HepG2 (cell line): ENCODE measurements around the gene WDR27. TPM values are rescaled to one million over a fixed set of nuclear protein-coding genes. Genes with fewer than 3 reads are reported as not detected.

Experiments used
- AKAP8 ChIP-seq: sonication (generic); formaldehyde crosslinking; IDR thresholded peaks from 2 replicates; pipeline ENCODE4 v1.5.1; 2020; ENCODE audit warnings: mild to moderate bottlenecking, missing genetic modification reagents
- CERS6 ChIP-seq: sonication (generic); formaldehyde crosslinking; IDR thresholded peaks from 2 replicates; pipeline ENCODE4 v1.5.0; 2020; ENCODE audit warnings: missing genetic modification reagents
- FOXJ3 ChIP-seq: sonication (generic); formaldehyde crosslinking; IDR thresholded peaks from 2 replicates; pipeline ENCODE4 v1.4.0; 2020; ENCODE audit warnings: missing genetic modification reagents, mild to moderate bottlenecking, borderline replicate concordance
- GABPB1 ChIP-seq: IDR thresholded peaks from 2 replicates; pipeline ENCODE4 v1.6.1; 2016; ENCODE audit warnings: mild to moderate bottlenecking, missing genetic modification reagents, moderate library complexity, missing compliant biosample characterization
- HDAC1 ChIP-seq: sonication (generic); formaldehyde crosslinking; IDR thresholded peaks from 2 replicates; pipeline ENCODE4 v1.5.1; 2020; ENCODE audit warnings: mild to moderate bottlenecking, missing genetic modification reagents
- HIVEP1 ChIP-seq: sonication (generic); formaldehyde crosslinking; IDR thresholded peaks from 2 replicates; pipeline ENCODE4 v1.4.0; 2020; ENCODE audit warnings: mild to moderate bottlenecking, missing genetic modification reagents
- HNF4A ChIP-seq: sonication (generic); formaldehyde crosslinking; IDR thresholded peaks from 2 replicates; pipeline ENCODE4 v1.4.0; 2020; ENCODE audit warnings: missing genetic modification reagents
- KDM3A ChIP-seq: IDR thresholded peaks from 2 replicates; pipeline ENCODE4 v1.6.1; 2018; ENCODE audit warnings: low read depth, missing compliant biosample characterization
- MEF2D ChIP-seq: sonication (generic); formaldehyde crosslinking; IDR thresholded peaks from 2 replicates; pipeline ENCODE4 v1.5.1; 2020; ENCODE audit warnings: mild to moderate bottlenecking, missing genetic modification reagents
- NPAS2 ChIP-seq: sonication (generic); formaldehyde crosslinking; IDR thresholded peaks from 2 replicates; pipeline ENCODE4 v1.8.0; 2022; ENCODE audit warnings: mild to moderate bottlenecking, missing genetic modification reagents, borderline replicate concordance
- RARA ChIP-seq: IDR thresholded peaks from 2 replicates; pipeline ENCODE4 v1.6.1; 2016; ENCODE audit warnings: missing genetic modification reagents, missing compliant biosample characterization
- SNAI1 ChIP-seq: sonication (generic); formaldehyde crosslinking; IDR thresholded peaks from 2 replicates; pipeline ENCODE4 v1.5.0; 2020; ENCODE audit warnings: mild to moderate bottlenecking, missing genetic modification reagents, borderline replicate concordance
- SOX6 ChIP-seq, 2 experiments: fragments of 450-650 bp in 1 of 2; sonication (generic) in 1 of 2; formaldehyde crosslinking in 1 of 2; IDR thresholded peaks; 2 replicates each; pipeline versions ENCODE4 v1.4.0 to v1.6.1; 2017 to 2020; ENCODE audit warnings: antibody characterized with exemption in 1 of 2, mild to moderate bottlenecking in 1 of 2, missing genetic modification reagents in 1 of 2
- ZNF121 ChIP-seq: sonication (generic); formaldehyde crosslinking; IDR thresholded peaks from 2 replicates; pipeline ENCODE4 v1.5.0; 2020; ENCODE audit warnings: mild to moderate bottlenecking, missing genetic modification reagents
- ZNF160 ChIP-seq: sonication (generic); formaldehyde crosslinking; IDR thresholded peaks from 2 replicates; pipeline ENCODE4 v1.8.0; 2022; ENCODE audit warnings: mild to moderate bottlenecking, inconsistent platforms, missing genetic modification reagents
- ZNF501 ChIP-seq: sonication (generic); formaldehyde crosslinking; IDR thresholded peaks from 2 replicates; pipeline ENCODE4 v1.5.1; 2020; ENCODE audit warnings: mild to moderate bottlenecking, moderate library complexity, missing genetic modification reagents
- ZNF605 ChIP-seq: sonication (generic); formaldehyde crosslinking; IDR thresholded peaks from 2 replicates; pipeline ENCODE4 v1.8.0; 2022; ENCODE audit warnings: mild to moderate bottlenecking, missing genetic modification reagents
- ZNF746 ChIP-seq: sonication (generic); formaldehyde crosslinking; IDR thresholded peaks from 2 replicates; pipeline ENCODE4 v1.8.0; 2022; ENCODE audit warnings: mild to moderate bottlenecking, missing genetic modification reagents
- ZNF749 ChIP-seq: sonication (generic); formaldehyde crosslinking; IDR thresholded peaks from 2 replicates; pipeline ENCODE4 v1.8.0; 2022; ENCODE audit warnings: mild to moderate bottlenecking, missing genetic modification reagents, moderate library complexity, borderline replicate concordance
- polyA plus RNA-seq, 8 experiments: library from polyadenylated mRNA; depleted of rRNA in 3 of 8; stranded (reverse) in 7 of 8; unstranded in 1 of 8; fragments of >200 nt; fragmentation: Illumina TruSeq in 4 of 8; extraction: Trizol in 4 of 8; gene quantifications; 2 replicates each; pipeline versions ENCODE4 v1.2.1 to v1.2.3, GENCODE V29; 2011 to 2016; ENCODE audit warnings: low read depth in 4 of 8, missing spikeins in 1 of 8, mixed read lengths in 1 of 8; ENCODE audit not compliant: insufficient read depth in 1 of 8
- total RNA-seq, 5 experiments: library from RNA; depleted of rRNA; stranded (reverse); fragments of >200 nt; fragmentation: Illumina TruSeq; extraction: Trizol; gene quantifications; 2 replicates each; pipeline ENCODE4 v1.2.3, GENCODE V29; 2016; ENCODE audit warnings: low read depth in 1 of 5
- TF ChIP-seq, protein P1 (sequence below): sonication (generic); formaldehyde crosslinking; IDR thresholded peaks from 2 replicates; pipeline ENCODE4 v1.8.1; 2023; ENCODE audit warnings: mild to moderate bottlenecking, moderate library complexity, missing genetic modification reagents
- TF ChIP-seq, protein P2 (sequence below): IDR thresholded peaks from 2 replicates; pipeline ENCODE4 v1.6.1; 2012; ENCODE audit warnings: inconsistent platforms
- TF ChIP-seq, protein P3 (sequence below): sonication (generic); formaldehyde crosslinking; IDR thresholded peaks from 2 replicates; pipeline ENCODE4 v1.5.0; 2020; ENCODE audit warnings: missing genetic modification reagents, mild to moderate bottlenecking, borderline replicate concordance
- TF ChIP-seq, protein P4 (sequence below): sonication (generic); formaldehyde crosslinking; IDR thresholded peaks from 2 replicates; pipeline ENCODE4 v1.4.0; 2020; ENCODE audit warnings: missing genetic modification reagents, mild to moderate bottlenecking, borderline replicate concordance

Gene WDR27
- total and polyA plus RNA-seq, 2 of the 13 experiments (the other 11 are each of a cell fraction or from before 2014, with no cell fraction given): 34.1 to 80.3 TPM

- TF ChIP-seq CERS6 (no peak), NPAS2 (CRISPR knock-in tag) (no peak), GABPB1 (peak; percentile 49; the same call in 1 of the 2 replicates), HNF4A (CRISPR knock-in tag) (peak; percentile 8; the same call in 1 of the 2 replicates), SNAI1 (CRISPR knock-in tag) (no peak), ZNF501 (CRISPR knock-in tag) (peak; percentile 59; the same call in 1 of the 2 replicates), HIVEP1 (CRISPR knock-in tag) (peak; percentile 47; the same call in 1 of the 2 replicates), ZNF160 (CRISPR knock-in tag) (0 out of 2 replicates have a peak, but pooled peaks have one; percentile 15), MEF2D (CRISPR knock-in tag) (peak; percentile 82), ZNF605 (peak; percentile 62; the same call in 1 of the 2 replicates), KDM3A (CRISPR knock-in tag) (no peak), ZNF749 (CRISPR knock-in tag) (no peak), RARA (CRISPR knock-in tag) (peak; percentile 36; the same call in 1 of the 2 replicates), SOX6 (IDR thresholded peaks at IDR 0.05) (no peak), SOX6 (CRISPR knock-in tag; IDR thresholded peaks at IDR 0.05) (peak; percentile 44; the same call in 1 of the 2 replicates), ZNF746 (CRISPR knock-in tag) (peak; percentile 40; the same call in 1 of the 2 replicates), FOXJ3 (CRISPR knock-in tag) (peak; percentile 32; the same call in 1 of the 2 replicates), ZNF121 (0 out of 2 replicates have a peak, but pooled peaks have one; percentile 21), HDAC1 (CRISPR knock-in tag) (peak; percentile 21; the same call in 1 of the 2 replicates), AKAP8 (CRISPR knock-in tag) (peak; percentile 64; the same call in 1 of the 2 replicates)
- TF ChIP-seq, protein P1, sequence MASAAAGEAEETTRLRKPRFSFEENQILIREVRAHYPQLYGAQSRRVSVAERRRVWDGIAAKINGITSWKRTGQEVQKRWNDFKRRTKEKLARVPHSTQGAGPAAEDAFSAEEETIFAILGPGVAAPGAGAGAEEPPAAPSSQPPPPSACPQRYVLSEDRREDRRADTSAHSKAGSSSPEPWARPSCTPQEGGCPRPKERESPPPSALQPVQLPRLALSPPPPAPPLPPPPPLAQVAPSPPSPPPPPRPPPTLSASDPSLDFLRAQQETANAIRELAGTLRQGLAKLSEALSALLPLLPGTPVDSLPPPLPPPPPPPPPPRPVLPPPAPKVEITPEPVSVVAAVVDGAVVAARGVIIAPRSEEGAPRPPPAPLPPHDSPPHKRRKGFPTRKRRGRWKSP (CRISPR knock-in tag): no peak; the same call in 1 of the 2 replicates
- TF ChIP-seq, protein P2, sequence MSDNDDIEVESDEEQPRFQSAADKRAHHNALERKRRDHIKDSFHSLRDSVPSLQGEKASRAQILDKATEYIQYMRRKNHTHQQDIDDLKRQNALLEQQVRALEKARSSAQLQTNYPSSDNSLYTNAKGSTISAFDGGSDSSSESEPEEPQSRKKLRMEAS: peak; percentile 40; the same call in 1 of the 2 replicates
- TF ChIP-seq, protein P3, sequence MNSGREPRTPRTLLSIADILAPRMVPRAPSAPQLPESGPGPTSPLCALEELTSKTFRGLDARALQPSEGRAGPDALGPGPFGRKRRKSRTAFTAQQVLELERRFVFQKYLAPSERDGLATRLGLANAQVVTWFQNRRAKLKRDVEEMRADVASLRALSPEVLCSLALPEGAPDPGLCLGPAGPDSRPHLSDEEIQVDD (CRISPR knock-in tag): no peak
- TF ChIP-seq, protein P4, sequence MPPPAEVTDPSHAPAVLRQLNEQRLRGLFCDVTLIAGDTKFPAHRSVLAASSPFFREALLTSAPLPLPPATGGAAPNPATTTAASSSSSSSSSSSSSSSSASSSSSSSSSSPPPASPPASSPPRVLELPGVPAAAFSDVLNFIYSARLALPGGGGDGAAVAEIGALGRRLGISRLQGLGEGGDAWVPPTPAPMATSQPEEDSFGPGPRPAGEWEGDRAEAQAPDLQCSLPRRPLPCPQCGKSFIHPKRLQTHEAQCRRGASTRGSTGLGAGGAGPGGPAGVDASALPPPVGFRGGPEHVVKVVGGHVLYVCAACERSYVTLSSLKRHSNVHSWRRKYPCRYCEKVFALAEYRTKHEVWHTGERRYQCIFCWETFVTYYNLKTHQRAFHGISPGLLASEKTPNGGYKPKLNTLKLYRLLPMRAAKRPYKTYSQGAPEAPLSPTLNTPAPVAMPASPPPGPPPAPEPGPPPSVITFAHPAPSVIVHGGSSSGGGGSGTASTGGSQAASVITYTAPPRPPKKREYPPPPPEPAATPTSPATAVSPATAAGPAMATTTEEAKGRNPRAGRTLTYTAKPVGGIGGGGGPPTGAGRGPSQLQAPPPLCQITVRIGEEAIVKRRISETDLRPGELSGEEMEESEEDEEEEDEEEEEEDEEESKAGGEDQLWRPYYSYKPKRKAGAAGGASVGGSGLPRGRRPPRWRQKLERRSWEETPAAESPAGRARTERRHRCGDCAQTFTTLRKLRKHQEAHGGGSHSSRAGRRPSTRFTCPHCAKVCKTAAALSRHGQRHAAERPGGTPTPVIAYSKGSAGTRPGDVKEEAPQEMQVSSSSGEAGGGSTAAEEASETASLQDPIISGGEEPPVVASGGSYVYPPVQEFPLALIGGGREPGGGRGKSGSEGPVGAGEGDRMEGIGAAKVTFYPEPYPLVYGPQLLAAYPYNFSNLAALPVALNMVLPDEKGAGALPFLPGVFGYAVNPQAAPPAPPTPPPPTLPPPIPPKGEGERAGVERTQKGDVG (CRISPR knock-in tag): peak; percentile 58; the same call in 1 of the 2 replicates
These were observed 20.8 kb upstream of the WDR27 start (continued) for GRCh38 chr6:169722362-169723199.
